IMR-90 (cell line): Measurements from ENCODE around the gene ZNF684. TPM values are rescaled to one million over a fixed set of nuclear protein-coding genes. Genes with fewer than 3 reads are reported as not detected.

Experiments
- ATAC-seq: fragments of 200-7000 bp; cut with Tn5 transposase; 2 replicates; pipeline ENCODE4 v1.9.1; 2020; ENCODE audit warnings: low read depth, mild to moderate bottlenecking, moderate library complexity
- BruUV-seq: library from RNA; stranded (reverse); fragments of 400-500 nt; replicated peaks from 2 replicates; lab custom pipeline; 2021; lab: Mats Ljungman, UMichigan
- CTCF ChIA-PET: fragments of 300-600 bp; formaldehyde crosslinking; extraction: SDS; loops from one replicate; lab custom pipeline; 2021; ENCODE audit warnings: antibody characterized with exemption; lab: Yijun Ruan, JAX
- POLR2A ChIA-PET: fragments of 300-600 bp; sonication (Branson Sonifier 250); formaldehyde crosslinking; loops from one replicate; lab custom pipeline; 2022; ENCODE audit warnings: antibody characterized with exemption; ENCODE audit not compliant: unreplicated experiment; lab: Charles Lee
- DNase-seq: peaks from one replicate; pipeline ENCODE4 v3.0.0; 2013
- H2AFZ ChIP-seq: replicated peaks from 2 replicates; pipeline ENCODE3; 2013; ENCODE audit warnings: low read length, mild to moderate bottlenecking; ENCODE audit not compliant: poor library complexity
- H2AK5ac ChIP-seq: 2 replicates; pipeline ENCODE4 v1.6.1; 2013; ENCODE audit warnings: low read depth, low read length, inconsistent platforms
- H2AK9ac ChIP-seq: replicated peaks from 2 replicates; pipeline ENCODE3; 2013; ENCODE audit warnings: mild to moderate bottlenecking, low read depth, low read length, moderate library complexity; ENCODE audit not compliant: poor library complexity
- H2BK120ac ChIP-seq: 2 replicates; pipeline ENCODE4 v1.6.1; 2013; ENCODE audit warnings: low read depth, low read length, inconsistent platforms
- H2BK15ac ChIP-seq: 3 replicates; pipeline ENCODE4 v1.6.1; 2013; ENCODE audit warnings: low read depth, low read length, inconsistent platforms
- H2BK20ac ChIP-seq: 2 replicates; pipeline ENCODE4 v1.6.1; 2013; ENCODE audit warnings: low read depth, mild to moderate bottlenecking, inconsistent platforms, low read length, moderate library complexity
- H2BK5ac ChIP-seq: 2 replicates; pipeline ENCODE4 v1.6.1; 2013; ENCODE audit warnings: mild to moderate bottlenecking, low read depth, low read length, inconsistent platforms; ENCODE audit not compliant: poor library complexity, severe bottlenecking
- H3K14ac ChIP-seq: replicated peaks from 2 replicates; pipeline ENCODE4 v1.6.1; 2013; ENCODE audit warnings: low read depth, low read length, inconsistent platforms
- H3K18ac ChIP-seq: 2 replicates; pipeline ENCODE4 v1.6.1; 2013; ENCODE audit warnings: low read depth, low read length, control low read depth
- H3K23ac ChIP-seq: 2 replicates; pipeline ENCODE4 v1.6.1; 2013; ENCODE audit warnings: low read depth, low read length, inconsistent platforms
- H3K27ac ChIP-seq: 2 replicates; pipeline ENCODE4 v1.5.1; 2013; ENCODE audit warnings: mild to moderate bottlenecking, control low read depth, low read length; ENCODE audit not compliant: insufficient read depth
- H3K27me3 ChIP-seq: 2 replicates; pipeline ENCODE4 v1.6.1; 2013; ENCODE audit warnings: low read length; ENCODE audit not compliant: control insufficient read depth, insufficient read depth
- H3K36me3 ChIP-seq: 2 replicates; pipeline ENCODE4 v1.6.1; 2013; ENCODE audit warnings: low read length, mixed read lengths; ENCODE audit not compliant: control insufficient read depth, insufficient read depth
- H3K4ac ChIP-seq: 2 replicates; pipeline ENCODE4 v1.6.1; 2013; ENCODE audit warnings: low read depth, low read length, inconsistent platforms
- H3K4me1 ChIP-seq: 2 replicates; pipeline ENCODE4 v1.6.1; 2013; ENCODE audit warnings: low read length, mixed read lengths; ENCODE audit not compliant: control insufficient read depth, insufficient read depth
- H3K4me2 ChIP-seq: 2 replicates; pipeline ENCODE4 v1.6.1; 2013; ENCODE audit warnings: low read depth, mild to moderate bottlenecking, control low read depth, low read length, moderate library complexity
- H3K4me3 ChIP-seq: 2 replicates; pipeline ENCODE4 v1.5.1; 2013; ENCODE audit warnings: low read depth, mild to moderate bottlenecking, control low read depth, low read length, moderate library complexity; ENCODE audit not compliant: insufficient read depth
- H3K56ac ChIP-seq: 2 replicates; pipeline ENCODE4 v1.6.1; 2013; ENCODE audit warnings: low read length, inconsistent platforms; ENCODE audit not compliant: insufficient read depth; ENCODE audit errors: extremely low read depth
- H3K79me1 ChIP-seq, 2 experiments: 2 replicates each; pipeline ENCODE4 v1.6.1; 2013; ENCODE audit warnings: low read length in 2 of 2, inconsistent platforms in 1 of 2, low read depth in 1 of 2
- H3K9ac ChIP-seq: 2 replicates; pipeline ENCODE4 v1.6.1; 2013; ENCODE audit warnings: low read depth, low read length, control low read depth
- H3K9me1 ChIP-seq: 2 replicates; pipeline ENCODE4 v1.6.1; 2013; ENCODE audit warnings: low read length, inconsistent platforms; ENCODE audit not compliant: insufficient read depth
- H3K9me3 ChIP-seq: 2 replicates; pipeline ENCODE4 v1.6.1; 2013; ENCODE audit warnings: low read length; ENCODE audit not compliant: control insufficient read depth, insufficient read depth
- H4K20me1 ChIP-seq: 2 replicates; pipeline ENCODE4 v1.6.1; 2013; ENCODE audit warnings: low read length, inconsistent platforms; ENCODE audit not compliant: insufficient read depth
- H4K5ac ChIP-seq: 2 replicates; pipeline ENCODE4 v1.6.1; 2013; ENCODE audit warnings: mild to moderate bottlenecking, low read depth, low read length, control low read depth
- H4K8ac ChIP-seq, 2 experiments: 2 replicates each; pipeline ENCODE4 v1.6.1; 2013; ENCODE audit warnings: low read depth in 2 of 2, low read length in 2 of 2, control low read depth in 1 of 2, inconsistent platforms in 1 of 2
- H4K91ac ChIP-seq: 2 replicates; pipeline ENCODE4 v1.6.1; 2013; ENCODE audit warnings: low read depth, low read length, inconsistent platforms; ENCODE audit not compliant: insufficient read depth
- BHLHE40 ChIP-seq: fragments of 150-350 bp; IDR thresholded peaks from 2 replicates; pipeline ENCODE4 v1.6.1; 2016; ENCODE audit warnings: mild to moderate bottlenecking, low read depth, low read length
- CEBPB ChIP-seq: IDR thresholded peaks from 2 replicates; pipeline ENCODE4 v1.6.1; 2012; ENCODE audit warnings: low read depth, low read length, improper control_type of control experiment
- CHD1 ChIP-seq: IDR thresholded peaks from 2 replicates; pipeline ENCODE4 v1.6.1; 2012; ENCODE audit warnings: low read depth, low read length, improper control_type of control experiment
- CTCF ChIP-seq: conservative IDR thresholded peaks from 2 replicates; pipeline ENCODE4 v1.5.1; 2012; ENCODE audit warnings: mild to moderate bottlenecking, low read depth, low read length, improper control_type of control experiment
- ELK1 ChIP-seq: fragments of 150-350 bp; IDR thresholded peaks from 2 replicates; pipeline ENCODE4 v1.6.1; 2016; ENCODE audit warnings: low read depth, mild to moderate bottlenecking, low read length, moderate library complexity, borderline replicate concordance
- FOS ChIP-seq: fragments of 150-350 bp; IDR thresholded peaks from 2 replicates; pipeline ENCODE4 v1.6.1; 2016; ENCODE audit warnings: low read depth, low read length
- MAFK ChIP-seq: IDR thresholded peaks from 2 replicates; pipeline ENCODE4 v1.6.1; 2012; ENCODE audit warnings: low read depth, low read length, improper control_type of control experiment
- MAZ ChIP-seq: IDR thresholded peaks from 2 replicates; pipeline ENCODE4 v1.6.1; 2012; ENCODE audit warnings: low read depth, mild to moderate bottlenecking, low read length, improper control_type of control experiment, moderate library complexity, borderline replicate concordance
- MXI1 ChIP-seq: IDR thresholded peaks from 2 replicates; pipeline ENCODE4 v1.6.1; 2012; ENCODE audit warnings: low read depth, mild to moderate bottlenecking, low read length, moderate library complexity, borderline replicate concordance
- NFE2L2 ChIP-seq: fragments of 150-350 bp; IDR thresholded peaks from 2 replicates; pipeline ENCODE4 v1.6.1; 2016; ENCODE audit warnings: low read depth, mild to moderate bottlenecking, low read length
- POLR2A ChIP-seq: IDR thresholded peaks from 2 replicates; pipeline ENCODE4 v1.6.1; 2012; ENCODE audit warnings: mild to moderate bottlenecking, low read depth, low read length
- RAD21 ChIP-seq: IDR thresholded peaks from 2 replicates; pipeline ENCODE4 v1.6.1; 2012; ENCODE audit warnings: low read length, improper control_type of control experiment
- RCOR1 ChIP-seq: IDR thresholded peaks from 2 replicates; pipeline ENCODE4 v1.6.1; 2012; ENCODE audit warnings: mild to moderate bottlenecking, low read length, improper control_type of control experiment; ENCODE audit not compliant: insufficient replicate concordance
- RFX5 ChIP-seq: IDR thresholded peaks from 2 replicates; pipeline ENCODE4 v1.8.0; 2012; ENCODE audit warnings: low read depth, mild to moderate bottlenecking, low read length, moderate library complexity
- SMC3 ChIP-seq: fragments of 150-350 bp; IDR thresholded peaks from 2 replicates; pipeline ENCODE4 v1.6.1; 2016; ENCODE audit warnings: low read depth, mild to moderate bottlenecking, antibody characterized with exemption, low read length, moderate library complexity
- USF2 ChIP-seq: fragments of 150-350 bp; IDR thresholded peaks from 2 replicates; pipeline ENCODE4 v1.6.1; 2017; ENCODE audit warnings: mild to moderate bottlenecking, antibody characterized with exemption, low read length, low read depth
- WGBS, 2 experiments: methylation state at CpG; one replicate each; pipeline versions ENCODE4 v1.1.5 to v1.1.7; 2013; ENCODE audit warnings: missing lambda C conversion rate in 2 of 2; ENCODE audit not compliant: insufficient read length in 1 of 2; ENCODE audit errors: extremely low coverage in 2 of 2; 5-methylcytosine and 5-hydroxymethylcytosine counted together
- dilution Hi-C: fragments of 300-500 bp; cut with HindIII; formaldehyde crosslinking; loops from one replicate; pipeline ENCODE4 v1.14.3; 2018; ENCODE audit warnings: low sequenced_read_pairs; ENCODE audit not compliant: unreplicated experiment
- in situ Hi-C: fragments of 300-500 bp; cut with MboI; formaldehyde crosslinking; loops from 3 replicates; pipeline ENCODE4 v1.14.3; 2019; ENCODE audit warnings: low sequenced_read_pairs, inconsistent platforms, mixed read lengths
- intact Hi-C: fragments of 100-400 bp; cut with micrococcal nuclease; formaldehyde crosslinking; loops from 2 replicates; pipeline ENCODE4 v1.10.0; 2022
- polyA plus RNA-seq, 3 experiments: library from polyadenylated mRNA; depleted of rRNA; stranded (reverse); fragments of >200 nt; gene quantifications; 2 replicates each; pipeline ENCODE4 v1.2.3, GENCODE V29; 2012; ENCODE audit warnings: low replicate concordance in 1 of 3
- total RNA-seq: library from RNA; depleted of rRNA; stranded (reverse); fragments of >200 nt; gene quantifications from 2 replicates; pipeline ENCODE4 v1.2.3, GENCODE V29; 2012

The ZNF684 gene
- total and polyA plus RNA-seq, 2 of the 4 experiments (the other 2 are of a cell fraction): 1.4 to 4.1 TPM

- no peak overlapping the region for H2BK20ac ChIP-seq
- in situ Hi-C loops: no loop called here
- ChIA-PET CTCF (no interaction called here), POLR2A (no interaction called here)
- H3K36me3 ChIP-seq: no peaks in the 10 kb centered on the region
- H2BK15ac ChIP-seq: no peak overlapping the region
- no peak overlapping the region for H3K4me3 ChIP-seq
- DNase-seq: no peak
- no peak overlapping the region for H2AK9ac ChIP-seq
- H4K91ac ChIP-seq: no peak overlapping the region
- H3K4me2 ChIP-seq: no peak overlapping the region
- no peak overlapping the region for H3K23ac ChIP-seq
- no peaks in the 10 kb centered on the region for H3K9me1 ChIP-seq
- BruUV-seq: no TSS peak
- no peak overlapping the region for H3K27ac ChIP-seq
- H3K79me1 ChIP-seq: no peaks in the 10 kb centered on the region
- H4K5ac ChIP-seq: no peak overlapping the region
- no peak overlapping the region for H3K14ac ChIP-seq
- WGBS, 2 experiments: 43% methylated on average over 4 of the region's 8 CpGs; no CpG with 5 or more reads in 1 of the 2 experiments
- no peak for TF ChIP-seq RFX5
- no peak for TF ChIP-seq SMC3
- no peak for TF ChIP-seq MAFK
- TF ChIP-seq CHD1: no peak
- TF ChIP-seq MXI1: no peak
- TF ChIP-seq MAZ: no peak
- TF ChIP-seq FOS: no peak
- no peak for TF ChIP-seq RCOR1
- no peak for TF ChIP-seq POLR2A
- no peak for TF ChIP-seq ELK1
- TF ChIP-seq NFE2L2: no peak
- TF ChIP-seq USF2: no peak
- TF ChIP-seq BHLHE40: no peak
- TF ChIP-seq CTCF: no peak
- TF ChIP-seq CEBPB: no peak
- TF ChIP-seq RAD21: no peak
- no peak overlapping the region for H2BK120ac ChIP-seq
- H3K56ac ChIP-seq: no peak overlapping the region
- no peaks in the 10 kb centered on the region for H3K9me3 ChIP-seq
- H2AK5ac ChIP-seq: no peak overlapping the region
- no peak overlapping the region for H3K18ac ChIP-seq
- H2AFZ ChIP-seq: no peak overlapping the region
- H3K27me3 ChIP-seq: peaks cover 3% of the 10 kb centered on the region
- dilution Hi-C loops: no loop called here
- intact Hi-C loops: no loop called here
- no peak overlapping the region for H2BK5ac ChIP-seq
- no peak overlapping the region for H4K8ac ChIP-seq
- no peaks in the 10 kb centered on the region for H3K4me1 ChIP-seq
- no peaks in the 10 kb centered on the region for H4K20me1 ChIP-seq
- H3K4ac ChIP-seq: no peak overlapping the region
- H3K9ac ChIP-seq: no peak overlapping the region
- no peak for ATAC-seq
Measured at GRCh38 chr1:40593449-40594186, 62.2 kb downstream of the ZNF684 start.
